Stimulated activated CD8-positive, alpha-beta memory T cell treated with anti-CD3 and anti-CD28 coated beads, Interleukin-7, amount 100 ng/mL, for 48 hours (primary cell): Measurements from ENCODE around the gene SORCS2.

Source experiments
- DNase-seq, 2 donors: peaks; one replicate each; pipeline ENCODE4 v3.0.0-alpha.2; 2020; ENCODE audit warnings: low read depth in 1 of 2; ENCODE audit errors: extremely low read depth in 1 of 2

Gene SORCS2

DNA sequence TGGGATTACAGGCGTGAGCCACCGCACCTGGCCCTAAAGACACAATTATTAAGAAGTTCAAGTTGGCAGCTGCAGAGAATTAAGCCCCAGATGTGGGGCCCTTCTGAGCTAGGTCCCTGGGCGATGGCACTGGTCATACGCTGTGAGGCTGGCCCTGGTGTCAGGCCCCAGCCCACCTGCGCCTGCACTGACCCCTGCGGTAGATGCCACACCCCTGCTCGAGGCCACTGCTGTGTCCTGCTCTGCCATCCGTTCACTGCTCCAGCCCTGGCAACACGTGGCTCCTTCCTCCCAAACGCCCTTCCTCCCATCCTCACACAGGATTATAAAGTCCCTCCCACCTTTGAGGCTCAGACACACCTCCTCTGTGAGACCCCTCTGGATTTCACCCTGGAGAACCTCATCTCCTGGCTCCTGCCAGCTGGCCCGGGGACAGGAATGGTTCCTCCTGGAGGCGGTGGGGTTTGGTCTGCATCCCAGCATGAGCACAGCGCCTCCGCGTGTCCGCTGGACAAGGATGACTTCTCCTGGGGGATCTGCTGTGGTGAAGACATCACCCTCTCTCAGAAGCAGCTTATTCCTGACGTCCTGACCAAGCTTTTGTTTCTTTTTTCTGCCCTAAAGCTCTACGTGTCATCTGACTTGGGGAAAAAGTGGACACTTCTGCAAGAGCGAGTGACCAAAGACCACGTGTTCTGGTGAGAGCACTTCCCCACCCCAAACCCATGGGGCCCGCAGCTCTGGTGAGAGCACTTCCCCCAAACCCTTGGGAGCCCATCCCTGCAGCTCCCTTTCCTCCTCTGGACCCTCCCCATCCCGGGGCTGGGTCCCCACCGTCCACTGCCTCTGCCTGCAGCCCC, 461.4 kb downstream of the SORCS2 start:
- DNase-seq, result no peak

DNA sequence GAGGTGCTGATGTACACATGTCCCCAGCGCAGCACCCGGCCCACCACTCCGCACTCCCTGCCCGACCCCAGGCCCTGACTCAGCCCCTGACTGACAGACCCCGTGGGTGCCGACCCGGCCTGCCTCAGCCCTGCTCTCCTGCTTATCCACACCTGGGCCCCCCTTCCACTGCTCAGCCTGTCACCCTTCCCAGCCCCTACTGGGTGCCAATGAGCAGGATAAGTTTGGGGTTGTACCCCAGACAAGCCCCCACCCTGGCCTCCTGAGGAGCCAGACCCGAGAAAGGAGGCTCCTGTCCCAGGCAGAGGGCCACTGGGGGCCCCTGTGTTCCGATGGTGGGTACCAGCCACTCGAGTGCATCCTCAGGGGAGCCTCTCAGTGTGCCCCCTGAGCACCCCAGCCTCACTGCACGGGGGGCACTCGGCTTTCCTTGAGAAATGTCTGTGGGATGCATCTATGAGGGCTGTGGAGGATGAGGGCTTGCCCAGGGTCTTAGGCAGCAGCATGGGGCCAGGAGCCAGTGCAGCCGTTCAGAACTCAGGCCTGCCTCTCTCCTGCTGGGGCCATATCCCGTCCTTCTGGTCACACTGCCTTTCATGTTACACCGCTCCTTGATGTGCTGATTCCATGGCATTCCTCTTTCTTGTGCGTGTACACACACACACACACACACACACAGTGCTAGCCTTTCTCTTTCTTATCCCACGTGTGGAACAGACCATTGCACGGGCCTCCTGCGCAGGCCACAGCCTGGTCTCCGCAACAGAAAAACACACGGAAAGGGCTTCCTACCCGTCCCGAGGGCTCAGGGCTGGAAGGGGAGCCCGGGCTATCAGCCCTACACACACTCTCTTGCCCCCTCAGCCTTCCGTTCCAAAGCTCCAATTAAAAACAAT, 462.5 kb downstream of the SORCS2 start:
- no peak for DNase-seq

DNA sequence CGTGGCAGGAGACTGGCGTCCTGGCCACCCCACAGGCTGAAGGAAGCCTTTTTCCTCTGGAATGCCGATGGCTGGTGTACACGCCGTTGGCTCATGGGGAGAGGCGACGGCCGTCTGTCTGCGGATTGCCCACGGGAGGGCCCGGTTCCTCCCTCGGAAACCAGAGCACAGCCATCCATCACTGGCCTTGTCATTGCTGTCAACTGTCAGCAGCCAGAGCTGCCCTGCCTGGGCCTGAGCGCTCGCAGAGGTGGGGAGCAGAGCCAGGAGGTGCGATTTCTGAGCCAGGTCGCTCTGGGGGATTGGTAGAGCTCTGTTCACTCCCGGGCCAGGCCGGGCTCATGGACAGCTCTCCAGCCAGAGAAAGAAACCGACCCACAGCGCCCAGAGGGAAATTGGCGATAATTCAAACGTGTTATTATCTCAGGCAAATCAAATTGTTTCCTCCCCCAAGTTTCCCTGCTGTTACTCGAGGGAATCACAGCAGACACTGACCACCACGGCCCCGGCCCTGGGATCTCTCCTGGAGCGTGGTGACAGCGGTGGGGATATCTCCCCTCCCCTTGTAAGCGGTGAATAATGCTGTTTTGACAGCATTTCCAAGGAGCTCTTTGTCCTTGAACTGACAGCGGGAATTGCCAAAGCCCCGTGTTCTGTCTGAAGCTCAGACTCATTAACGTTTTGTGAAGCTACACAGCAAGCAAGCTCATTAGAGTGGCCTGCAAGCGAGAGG, 463.3 kb downstream of the SORCS2 start:
- no peak for DNase-seq

DNA sequence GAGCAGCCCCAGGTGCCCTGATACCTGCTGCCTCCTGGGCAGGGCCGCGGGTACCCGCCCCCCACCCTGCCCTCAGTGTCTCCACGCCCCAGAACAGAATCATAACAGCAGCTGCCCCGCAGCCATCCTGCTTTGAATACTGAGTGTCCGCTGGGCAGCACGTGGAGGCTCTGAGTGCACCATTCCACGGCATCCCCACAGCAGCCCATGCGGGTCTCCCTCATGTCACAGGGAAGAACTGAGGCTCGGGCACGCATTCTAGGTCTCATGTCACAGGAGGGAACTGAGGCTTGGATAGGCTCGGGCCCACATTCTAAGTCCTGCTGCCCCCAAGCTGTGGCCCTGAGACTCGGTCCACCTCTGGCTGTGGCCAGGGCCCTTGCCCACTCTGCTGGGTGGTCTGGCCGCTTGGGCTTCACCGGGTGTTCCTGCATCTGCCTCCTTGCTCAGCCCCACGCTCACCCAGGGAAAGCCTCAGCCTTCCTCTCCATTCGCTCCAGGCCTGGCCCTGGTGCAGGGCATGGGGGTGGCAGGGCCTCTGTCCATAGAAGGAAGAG, 464.0 kb downstream of the SORCS2 start:
- no peak for DNase-seq

DNA sequence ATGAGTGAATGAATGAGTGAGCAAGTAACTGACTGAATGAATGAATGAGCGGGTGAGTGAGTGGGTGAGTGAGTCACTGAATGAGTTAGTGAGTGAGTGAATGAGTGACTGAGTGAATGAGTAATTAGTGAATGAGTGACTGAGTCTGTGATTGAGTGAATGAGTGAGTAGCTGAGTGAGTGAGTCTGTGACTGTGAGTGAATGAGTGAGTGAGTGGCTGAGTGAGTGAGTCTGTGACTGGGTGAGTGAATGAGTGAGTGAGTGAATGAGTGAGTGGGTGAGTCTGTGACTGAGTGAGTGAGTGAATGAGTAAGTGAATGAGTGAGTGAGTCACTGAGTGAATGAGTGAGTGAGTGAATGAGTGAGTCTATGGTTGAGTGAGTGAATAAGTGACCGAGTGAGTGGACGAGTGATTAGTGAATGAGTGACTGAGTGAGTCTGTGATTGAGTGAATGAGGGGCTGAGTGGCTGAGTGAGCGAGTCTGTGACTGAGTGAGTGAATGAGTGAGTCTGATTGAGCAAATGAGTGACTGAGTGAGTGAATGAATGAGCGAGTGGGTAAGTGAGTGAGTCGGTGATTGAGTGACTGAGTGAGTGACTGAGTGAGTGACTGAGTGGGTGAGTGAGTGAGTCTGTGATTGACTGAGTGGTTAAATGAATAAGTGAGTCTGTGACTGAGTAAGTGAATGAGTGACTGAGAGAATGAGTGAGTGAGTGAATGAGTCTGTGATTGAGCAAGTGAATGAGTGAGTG, 465.4 kb downstream of the SORCS2 start:
- DNase-seq, result no peak

DNA sequence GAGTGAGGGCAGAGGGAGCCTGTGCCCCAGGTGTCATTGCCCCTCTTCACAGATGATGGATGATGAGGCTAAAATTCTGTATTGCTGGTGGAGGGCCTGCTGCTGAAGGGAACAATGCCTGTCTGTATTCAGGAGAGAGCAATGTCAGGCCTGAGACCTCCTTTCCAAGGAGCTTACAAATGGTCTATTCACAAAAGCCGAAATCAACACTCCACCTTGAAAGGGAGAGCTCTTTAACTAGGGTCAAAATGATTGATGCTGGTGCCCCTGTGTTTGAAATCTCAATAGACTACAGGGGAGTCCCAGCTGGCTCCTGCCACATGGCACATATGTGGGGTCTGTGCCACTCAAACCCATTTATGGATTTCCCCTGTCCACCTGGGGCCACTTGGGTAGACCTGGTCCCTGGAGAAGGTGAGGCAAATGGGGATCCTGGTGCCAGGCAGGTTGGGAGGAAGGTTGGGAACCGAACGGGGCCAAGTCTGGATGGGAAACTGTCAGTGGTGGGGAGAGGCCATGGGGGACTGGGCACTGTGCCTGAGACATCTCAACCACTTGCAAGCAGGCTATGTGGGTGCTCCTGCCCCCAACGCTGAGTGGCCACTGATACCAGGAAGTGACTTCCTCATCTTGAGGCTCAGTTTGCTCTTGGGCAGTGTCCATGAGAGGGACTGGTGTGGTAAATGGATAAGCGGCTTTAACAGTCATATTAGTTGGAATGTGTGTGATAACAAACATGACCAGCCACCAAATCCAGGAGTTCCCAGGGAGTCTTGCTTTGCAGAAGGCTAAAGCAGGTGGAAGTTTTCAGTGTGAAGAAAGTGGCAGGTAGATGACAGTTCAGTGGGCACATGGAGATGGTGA, 466.2 kb downstream of the SORCS2 start:
- DNase-seq, result no peak

DNA sequence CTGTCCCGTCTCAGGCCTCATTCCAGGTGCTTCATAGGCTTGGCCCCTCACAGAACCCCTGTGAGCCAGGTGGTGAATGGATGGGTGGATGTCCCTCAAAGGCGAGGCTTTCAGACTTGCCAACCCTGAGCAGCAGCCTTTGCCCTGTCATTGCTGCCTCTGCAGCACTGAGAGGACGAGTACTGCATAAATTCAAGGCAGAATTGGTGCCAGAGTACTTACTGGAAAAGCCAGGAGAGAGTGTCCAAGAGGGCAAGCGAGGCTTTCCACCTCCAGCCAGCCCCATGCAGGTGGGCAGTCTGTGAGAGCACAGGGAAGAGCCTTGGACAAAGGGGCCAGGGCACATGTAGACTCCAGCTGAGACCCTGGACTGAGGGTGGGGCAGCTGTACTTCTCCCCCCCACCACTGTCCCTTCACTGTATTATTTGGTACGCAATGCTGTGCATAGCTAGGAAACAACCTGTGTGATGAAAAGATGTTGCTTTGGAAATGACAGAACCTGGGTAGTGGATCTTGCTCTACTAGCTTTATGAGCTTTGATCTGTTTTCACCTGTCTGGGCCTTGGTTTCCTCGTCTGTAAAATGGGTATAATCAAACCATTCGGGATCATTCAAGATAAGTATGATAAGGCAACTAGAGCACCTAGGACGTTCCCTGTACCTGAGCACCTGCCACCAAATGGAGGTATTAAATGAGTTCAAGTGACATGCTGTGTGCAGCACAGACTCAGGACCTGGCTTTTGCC, 467.3 kb downstream of the SORCS2 start:
- no peak for DNase-seq

DNA sequence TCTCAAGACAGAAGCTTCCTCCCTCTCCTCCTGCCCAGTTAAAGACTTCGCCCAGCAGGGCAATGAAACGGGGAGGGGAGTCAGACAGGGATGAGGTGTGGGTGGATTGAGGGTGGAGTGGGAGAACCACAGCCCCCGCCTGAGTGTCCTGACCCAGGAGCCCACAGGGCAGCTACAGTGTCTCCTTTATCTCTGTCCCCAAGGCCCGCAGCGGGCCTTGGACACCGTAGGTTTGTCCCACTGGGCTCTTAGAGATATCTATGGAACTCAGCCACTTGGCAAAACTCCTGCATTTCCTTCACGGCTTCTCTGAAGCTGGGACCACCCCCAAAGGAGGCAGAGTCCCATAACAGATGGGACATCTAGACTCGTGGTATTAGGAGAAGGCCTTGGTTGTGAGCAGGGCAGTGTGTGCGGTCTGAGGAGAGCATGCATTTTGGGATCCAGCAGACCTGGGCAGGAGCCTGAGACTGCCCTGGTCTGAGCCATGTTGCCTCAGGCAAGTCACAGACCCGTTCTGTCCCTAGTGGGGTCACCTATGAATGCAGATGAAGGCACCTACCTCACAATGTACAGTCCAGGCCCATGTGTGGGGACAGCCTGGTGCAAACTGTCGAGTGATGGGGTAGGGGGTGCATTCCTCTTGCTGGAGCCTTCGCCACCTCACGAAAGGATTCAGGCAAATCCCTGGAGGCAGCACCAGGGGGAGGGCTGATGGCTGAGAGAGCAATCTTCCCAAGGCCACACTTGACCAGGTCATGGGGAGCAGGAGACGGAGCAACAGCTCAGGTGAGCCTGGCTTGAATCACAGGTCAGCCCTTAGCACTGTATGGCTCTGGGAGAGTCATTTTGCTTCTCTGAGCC, 468.1 kb downstream of the SORCS2 start:
- DNase-seq, result no peak

DNA sequence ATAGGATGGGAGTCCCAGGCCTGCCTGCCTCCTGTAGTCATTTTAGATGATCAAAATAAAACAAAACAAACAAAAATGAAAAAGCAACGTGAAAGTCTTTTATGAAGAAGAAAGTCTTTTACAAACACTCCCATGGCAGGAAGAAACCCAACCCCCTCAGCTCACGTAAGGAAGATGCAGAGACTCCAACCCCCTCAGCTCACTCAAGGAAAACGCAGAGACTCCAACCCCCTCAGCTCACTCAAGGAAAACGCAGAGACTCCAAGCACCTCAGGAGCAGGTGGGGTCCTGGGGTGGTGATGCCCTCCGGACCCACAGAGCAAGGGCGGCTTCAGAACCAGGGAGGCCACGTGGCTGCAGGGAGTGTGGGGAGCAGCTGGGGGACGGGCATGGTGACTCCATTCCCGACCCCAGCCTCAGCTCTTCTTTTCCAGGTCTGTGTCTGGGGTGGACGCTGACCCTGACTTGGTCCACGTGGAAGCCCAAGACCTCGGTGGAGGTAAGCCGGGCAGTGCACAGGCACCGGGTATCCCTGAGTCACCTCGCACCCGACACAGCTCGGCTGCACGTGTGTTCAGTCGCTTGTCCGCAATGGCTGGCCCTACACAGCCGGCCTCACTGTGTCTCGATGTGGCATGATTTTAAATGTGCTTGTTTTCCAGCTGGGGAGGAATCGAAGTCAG, 468.9 kb downstream of the SORCS2 start:
- no peak for DNase-seq

DNA sequence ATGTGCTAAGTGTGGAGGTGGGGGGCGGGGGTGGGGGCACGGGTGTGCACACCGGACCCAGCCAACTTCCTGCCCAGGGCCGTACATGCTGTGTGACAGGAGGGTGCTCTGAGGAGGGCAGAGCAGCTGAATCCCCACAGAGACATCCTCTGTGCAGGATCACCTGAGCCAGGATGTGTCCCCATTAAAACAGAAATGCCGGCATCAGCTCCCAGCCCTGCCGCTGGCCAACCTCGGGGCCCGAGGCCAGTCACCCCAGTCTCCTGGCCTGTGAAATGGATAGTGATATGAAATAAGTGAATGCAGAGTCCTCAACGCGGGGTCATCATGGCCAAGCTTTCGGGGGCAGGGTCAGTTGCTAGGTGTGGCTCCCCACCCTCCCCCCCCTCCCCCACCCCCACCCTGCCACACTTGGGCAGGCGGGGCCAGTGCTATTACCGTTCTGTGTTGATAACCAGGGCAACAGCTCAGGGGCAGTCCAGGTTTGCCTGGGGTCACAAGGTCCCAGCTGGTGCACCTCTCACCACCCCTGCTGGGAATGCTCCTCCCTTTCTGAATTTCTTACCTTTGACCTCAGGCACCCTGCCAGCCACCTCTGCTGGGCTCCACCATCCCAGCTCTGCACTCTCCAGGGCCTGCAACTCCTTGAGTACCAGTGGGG, 469.6 kb downstream of the SORCS2 start:
- no peak for DNase-seq

DNA sequence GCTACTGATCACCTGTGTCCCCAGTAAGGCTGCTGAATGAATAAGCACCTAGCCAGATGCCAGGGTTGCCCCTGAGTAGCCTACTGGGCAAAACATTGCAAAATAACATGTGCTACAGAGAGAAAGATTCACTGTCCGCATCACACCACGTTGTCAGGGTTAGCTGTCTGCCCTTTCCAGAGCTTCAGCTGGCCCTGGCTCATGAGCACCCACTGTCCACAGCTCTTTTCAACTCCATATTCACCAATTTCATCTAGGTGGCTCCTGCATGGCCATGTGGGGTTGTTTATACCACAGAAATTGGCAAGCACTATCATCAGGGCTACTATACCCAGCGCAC, 470.1 kb downstream of the SORCS2 start:
- DNase-seq, result no peak

DNA sequence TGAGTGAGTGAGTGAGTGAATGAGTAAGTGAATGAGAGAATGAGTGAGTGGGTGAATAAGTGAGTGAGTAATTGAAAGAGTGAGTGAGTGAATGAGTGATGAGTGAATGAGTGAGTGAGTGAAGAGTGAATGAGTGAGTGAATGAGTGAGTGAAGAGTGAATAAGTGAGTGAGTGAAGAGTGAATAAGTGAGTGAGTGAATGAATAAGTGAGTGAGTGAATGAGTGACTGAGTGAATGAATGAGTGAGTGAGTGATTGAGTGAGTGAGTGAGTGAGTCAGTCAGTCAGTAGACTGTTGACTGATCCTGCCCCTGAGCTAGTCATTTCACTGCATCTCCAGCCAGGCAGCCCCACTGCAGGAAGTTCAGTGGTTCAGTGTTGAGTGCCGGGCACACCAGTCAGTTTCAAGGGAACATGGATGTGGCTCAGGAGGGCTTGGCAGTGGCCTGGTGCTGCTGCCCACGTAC, 470.8 kb downstream of the SORCS2 start:
- no peak for DNase-seq

DNA sequence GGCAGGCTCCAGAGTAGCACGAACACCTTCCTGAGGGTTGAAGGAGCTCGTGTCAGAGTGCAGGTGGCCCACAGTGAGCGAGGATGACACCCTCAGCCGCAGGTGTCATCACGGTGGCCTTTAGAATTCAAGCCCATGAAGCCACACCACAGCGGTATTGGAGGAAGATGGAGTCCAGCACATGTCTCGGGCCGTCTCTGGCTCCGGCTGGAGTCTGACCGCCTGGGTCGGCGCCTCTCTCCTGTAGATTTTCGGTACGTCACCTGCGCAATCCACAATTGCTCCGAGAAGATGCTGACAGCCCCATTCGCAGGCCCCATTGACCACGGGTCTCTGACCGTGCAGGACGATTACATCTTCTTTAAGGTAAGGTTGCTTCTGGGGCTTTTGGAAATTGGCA, 471.8 kb downstream of the SORCS2 start:
- no peak for DNase-seq

DNA sequence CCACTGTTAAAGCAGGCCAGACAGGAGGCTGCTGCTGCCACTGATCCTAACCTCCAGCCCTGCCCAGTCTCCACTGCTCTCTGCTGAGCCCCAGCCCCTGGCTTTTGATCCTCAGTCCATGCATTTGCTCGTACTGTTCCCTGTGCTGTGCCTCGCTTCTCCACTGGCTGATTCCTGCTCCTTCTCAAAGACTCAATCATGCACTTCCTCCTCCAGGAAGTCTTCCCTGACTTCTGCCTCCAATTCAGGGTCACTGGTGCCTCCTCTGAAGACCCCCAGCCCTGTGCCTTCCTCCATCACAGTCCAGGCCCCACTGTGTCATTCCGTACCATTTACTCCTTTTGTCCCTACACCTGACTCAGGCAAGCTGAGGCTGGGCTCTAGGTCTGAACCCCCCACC, 473.0 kb downstream of the SORCS2 start:
- no peak for DNase-seq

DNA sequence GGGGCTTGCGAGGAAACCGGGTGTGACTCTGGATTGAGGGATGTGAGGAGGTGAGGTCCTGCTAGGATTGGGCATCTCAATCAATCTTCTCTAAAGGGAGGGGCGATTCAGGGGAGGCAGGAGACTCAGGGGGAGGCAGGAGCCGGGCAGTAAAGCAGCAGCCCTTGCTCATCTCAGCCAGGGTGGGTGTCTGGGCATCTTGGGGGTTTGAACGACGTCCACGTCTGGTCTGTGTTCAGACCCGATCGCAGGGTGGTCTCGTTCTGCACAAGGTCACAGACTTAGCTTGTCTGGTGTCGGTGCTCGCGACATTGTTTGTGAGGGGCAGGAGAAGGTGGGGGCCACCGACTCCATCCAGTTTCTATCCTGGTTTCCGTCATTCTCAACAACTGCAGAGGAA, 473.7 kb downstream of the SORCS2 start:
- DNase-seq, result no peak

DNA sequence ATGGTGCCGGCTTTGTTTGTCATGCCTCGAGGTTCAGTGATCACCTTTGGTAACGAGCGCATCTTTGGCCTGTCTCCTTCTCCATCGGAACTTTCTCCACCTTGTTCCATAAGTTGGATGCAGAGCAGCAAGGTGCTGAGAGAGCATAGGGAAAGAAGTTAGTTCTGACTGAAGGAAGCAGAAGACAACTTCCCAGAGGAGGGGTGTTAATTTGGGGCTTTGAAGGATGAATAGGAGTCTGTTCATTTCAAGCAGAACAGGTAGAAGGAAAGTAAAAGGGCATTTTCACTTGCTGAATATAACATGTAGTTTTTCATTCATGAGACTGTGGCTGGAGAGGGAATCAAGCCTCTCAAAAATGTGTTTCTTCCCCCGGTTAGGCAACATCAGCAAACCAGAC, 474.4 kb downstream of the SORCS2 start:
- DNase-seq, result no peak

DNA sequence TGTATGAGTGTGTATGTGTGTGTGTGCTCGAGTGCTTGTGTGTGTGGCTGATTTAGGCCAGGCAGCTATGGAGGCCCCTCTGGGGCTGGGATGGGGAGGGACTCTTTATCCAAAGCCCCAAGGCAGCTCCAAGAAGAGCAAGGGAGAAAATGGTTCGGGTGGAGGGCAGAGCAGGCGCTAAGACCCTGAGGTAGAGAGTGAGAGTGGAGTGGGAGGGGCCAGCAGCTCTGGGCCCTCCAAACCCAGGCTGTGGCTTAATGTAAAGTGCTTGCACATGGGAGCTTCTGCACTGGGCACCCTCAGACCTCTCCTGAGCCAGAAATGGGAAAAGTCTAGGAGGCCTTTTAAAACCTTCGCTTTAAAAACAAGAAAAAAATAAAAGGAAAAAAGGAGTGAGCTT, 475.9 kb downstream of the SORCS2 start:
- DNase-seq, result no peak
